ENCODE measurements around the gene ASTN2. TPM values are rescaled to one million over a fixed set of nuclear protein-coding genes. Genes with fewer than 3 reads are reported as not detected.

Gene ASTN2
- total and polyA plus RNA-seq, 10 of the 15 experiments (the other 5 are each of a cell fraction or from before 2014, with no cell fraction given), result 1.4 to 15.7 (median 7.0) TPM

- TF ChIP-seq PRDM15 (CRISPR knock-in tag; IDR thresholded peaks at IDR 0.05) (no peak), KAT2A (conservative IDR thresholded peaks at IDR 0.05; ENCODE audit: control insufficient read depth, low read depth, low read length) (no peak)
These were observed 625.8 kb downstream of the ASTN2 start (continued) for GRCh38 chr9:116789081-116789480.

GRCh38 chr9:116786737-116787136 lies 628.1 kb downstream of the ASTN2 start:
- Histone ChIP-seq H3K27ac (ENCODE audit: control insufficient read depth, insufficient read depth) (no peak overlapping the region), H3K4me3 (no peak overlapping the region), H4K20me1 (ENCODE audit: control insufficient read depth, insufficient read depth) (no peaks in the 10 kb centered on the region), H3K27me3 (replicated peaks in 1 of 2; ENCODE audit: control insufficient read depth in 2 of 2, insufficient read depth in 2 of 2, low read length in 1 of 2) (no peaks in the 10 kb centered on the region), H3K4me2 (ENCODE audit: control insufficient read depth, insufficient read depth) (no peak overlapping the region), H3K4me1 (ENCODE audit: control insufficient read depth, insufficient read depth, low read length) (no peaks in the 10 kb centered on the region), H3K9ac (ENCODE audit: control insufficient read depth, insufficient read depth, low read length) (no peak overlapping the region), H3K79me2 (ENCODE audit: control insufficient read depth, insufficient read depth, low read length) (no peaks in the 10 kb centered on the region), H3K36me3 (ENCODE audit: control insufficient read depth in 2 of 2, insufficient read depth in 2 of 2, low read length in 1 of 2) (no peaks in the 10 kb centered on the region), H3K9me3 (replicated peaks; ENCODE audit: control insufficient read depth, insufficient read depth, low read length) (no peaks in the 10 kb centered on the region), H2AFZ (ENCODE audit: control insufficient read depth, low read depth, low read length) (no peak overlapping the region)
- DNase-seq (ENCODE audit: low read depth, low spot score) (no peak), FAIRE-seq (no peak), ATAC-seq (peak; percentile 62)
- ChIA-PET POLR2A (no interaction called here), SMC1A (ENCODE audit: uncharacterized antibody, unreplicated experiment) (no interaction called here), CTCF (no interaction called here), RAD21 (ENCODE audit: unreplicated experiment) (interaction anchor here (0.9 kb wide), 1 partner anchor 71 kb away, joined by 3 read pairs; no protein-coding TSS in a partner anchor)
- in situ Hi-C loops (cut with MboI) (no loop called here), intact Hi-C loops (cut with micrococcal nuclease; ENCODE audit: unreplicated experiment) (no loop called here)
- TF ChIP-seq RUNX3 (IDR thresholded peaks at IDR 0.05; ENCODE audit: low read length) (peak; percentile 39; the same call in 1 of the 2 replicates), BCL3 (IDR thresholded peaks at IDR 0.05; ENCODE audit: borderline replicate concordance, insufficient read depth, low read depth, low read length, poor library complexity, severe bottlenecking) (peak; percentile 22), MTA2 (IDR thresholded peaks at IDR 0.05; ENCODE audit: low read depth) (no peak), CREM (IDR thresholded peaks at IDR 0.05; ENCODE audit: low read depth) (peak; percentile 24; the same call in 1 of the 2 replicates)
- BruUV-seq (replicated peaks), result no TSS peak
- 0% methylated on average over 2 of the region's 2 CpGs for WGBS (ENCODE audit: insufficient coverage, insufficient replicate concordance, low lambda C conversion rate, missing lambda C conversion rate)
